IMR-90 (cell line): ENCODE measurements around the gene CAPS. TPM values are rescaled to one million over a fixed set of nuclear protein-coding genes. Genes with fewer than 3 reads are reported as not detected.

Experiments
- ATAC-seq: fragments of 200-7000 bp; cut with Tn5 transposase; 2 replicates; pipeline ENCODE4 v1.9.1; 2020; ENCODE audit warnings: low read depth, mild to moderate bottlenecking, moderate library complexity
- BruUV-seq: library from RNA; stranded (reverse); fragments of 400-500 nt; replicated peaks from 2 replicates; lab custom pipeline; 2021; lab: Mats Ljungman, UMichigan
- CTCF ChIA-PET: fragments of 300-600 bp; formaldehyde crosslinking; extraction: SDS; loops from one replicate; lab custom pipeline; 2021; ENCODE audit warnings: antibody characterized with exemption; lab: Yijun Ruan, JAX
- POLR2A ChIA-PET: fragments of 300-600 bp; sonication (Branson Sonifier 250); formaldehyde crosslinking; loops from one replicate; lab custom pipeline; 2022; ENCODE audit warnings: antibody characterized with exemption; ENCODE audit not compliant: unreplicated experiment; lab: Charles Lee
- DNase-seq: peaks from one replicate; pipeline ENCODE4 v3.0.0; 2013
- H2AFZ ChIP-seq: replicated peaks from 2 replicates; pipeline ENCODE3; 2013; ENCODE audit warnings: low read length, mild to moderate bottlenecking; ENCODE audit not compliant: poor library complexity
- H2AK5ac ChIP-seq: 2 replicates; pipeline ENCODE4 v1.6.1; 2013; ENCODE audit warnings: low read depth, low read length, inconsistent platforms
- H2AK9ac ChIP-seq: replicated peaks from 2 replicates; pipeline ENCODE3; 2013; ENCODE audit warnings: mild to moderate bottlenecking, low read depth, low read length, moderate library complexity; ENCODE audit not compliant: poor library complexity
- H2BK120ac ChIP-seq: 2 replicates; pipeline ENCODE4 v1.6.1; 2013; ENCODE audit warnings: low read depth, low read length, inconsistent platforms
- H2BK15ac ChIP-seq: 3 replicates; pipeline ENCODE4 v1.6.1; 2013; ENCODE audit warnings: low read depth, low read length, inconsistent platforms
- H2BK20ac ChIP-seq: 2 replicates; pipeline ENCODE4 v1.6.1; 2013; ENCODE audit warnings: low read depth, mild to moderate bottlenecking, inconsistent platforms, low read length, moderate library complexity
- H2BK5ac ChIP-seq: 2 replicates; pipeline ENCODE4 v1.6.1; 2013; ENCODE audit warnings: mild to moderate bottlenecking, low read depth, low read length, inconsistent platforms; ENCODE audit not compliant: poor library complexity, severe bottlenecking
- H3K14ac ChIP-seq: replicated peaks from 2 replicates; pipeline ENCODE4 v1.6.1; 2013; ENCODE audit warnings: low read depth, low read length, inconsistent platforms
- H3K18ac ChIP-seq: 2 replicates; pipeline ENCODE4 v1.6.1; 2013; ENCODE audit warnings: low read depth, low read length, control low read depth
- H3K23ac ChIP-seq: 2 replicates; pipeline ENCODE4 v1.6.1; 2013; ENCODE audit warnings: low read depth, low read length, inconsistent platforms
- H3K27ac ChIP-seq: 2 replicates; pipeline ENCODE4 v1.5.1; 2013; ENCODE audit warnings: mild to moderate bottlenecking, control low read depth, low read length; ENCODE audit not compliant: insufficient read depth
- H3K27me3 ChIP-seq: 2 replicates; pipeline ENCODE4 v1.6.1; 2013; ENCODE audit warnings: low read length; ENCODE audit not compliant: control insufficient read depth, insufficient read depth
- H3K36me3 ChIP-seq: 2 replicates; pipeline ENCODE4 v1.6.1; 2013; ENCODE audit warnings: low read length, mixed read lengths; ENCODE audit not compliant: control insufficient read depth, insufficient read depth
- H3K4ac ChIP-seq: 2 replicates; pipeline ENCODE4 v1.6.1; 2013; ENCODE audit warnings: low read depth, low read length, inconsistent platforms
- H3K4me1 ChIP-seq: 2 replicates; pipeline ENCODE4 v1.6.1; 2013; ENCODE audit warnings: low read length, mixed read lengths; ENCODE audit not compliant: control insufficient read depth, insufficient read depth
- H3K4me2 ChIP-seq: 2 replicates; pipeline ENCODE4 v1.6.1; 2013; ENCODE audit warnings: low read depth, mild to moderate bottlenecking, control low read depth, low read length, moderate library complexity
- H3K4me3 ChIP-seq: 2 replicates; pipeline ENCODE4 v1.5.1; 2013; ENCODE audit warnings: low read depth, mild to moderate bottlenecking, control low read depth, low read length, moderate library complexity; ENCODE audit not compliant: insufficient read depth
- H3K56ac ChIP-seq: 2 replicates; pipeline ENCODE4 v1.6.1; 2013; ENCODE audit warnings: low read length, inconsistent platforms; ENCODE audit not compliant: insufficient read depth; ENCODE audit errors: extremely low read depth
- H3K79me1 ChIP-seq, 2 experiments: 2 replicates each; pipeline ENCODE4 v1.6.1; 2013; ENCODE audit warnings: low read length in 2 of 2, inconsistent platforms in 1 of 2, low read depth in 1 of 2
- H3K9ac ChIP-seq: 2 replicates; pipeline ENCODE4 v1.6.1; 2013; ENCODE audit warnings: low read depth, low read length, control low read depth
- H3K9me1 ChIP-seq: 2 replicates; pipeline ENCODE4 v1.6.1; 2013; ENCODE audit warnings: low read length, inconsistent platforms; ENCODE audit not compliant: insufficient read depth
- H3K9me3 ChIP-seq: 2 replicates; pipeline ENCODE4 v1.6.1; 2013; ENCODE audit warnings: low read length; ENCODE audit not compliant: control insufficient read depth, insufficient read depth
- H4K20me1 ChIP-seq: 2 replicates; pipeline ENCODE4 v1.6.1; 2013; ENCODE audit warnings: low read length, inconsistent platforms; ENCODE audit not compliant: insufficient read depth
- H4K5ac ChIP-seq: 2 replicates; pipeline ENCODE4 v1.6.1; 2013; ENCODE audit warnings: mild to moderate bottlenecking, low read depth, low read length, control low read depth
- H4K8ac ChIP-seq, 2 experiments: 2 replicates each; pipeline ENCODE4 v1.6.1; 2013; ENCODE audit warnings: low read depth in 2 of 2, low read length in 2 of 2, control low read depth in 1 of 2, inconsistent platforms in 1 of 2
- H4K91ac ChIP-seq: 2 replicates; pipeline ENCODE4 v1.6.1; 2013; ENCODE audit warnings: low read depth, low read length, inconsistent platforms; ENCODE audit not compliant: insufficient read depth
- BHLHE40 ChIP-seq: fragments of 150-350 bp; IDR thresholded peaks from 2 replicates; pipeline ENCODE4 v1.6.1; 2016; ENCODE audit warnings: mild to moderate bottlenecking, low read depth, low read length
- ELK1 ChIP-seq: fragments of 150-350 bp; IDR thresholded peaks from 2 replicates; pipeline ENCODE4 v1.6.1; 2016; ENCODE audit warnings: low read depth, mild to moderate bottlenecking, low read length, moderate library complexity, borderline replicate concordance
- FOS ChIP-seq: fragments of 150-350 bp; IDR thresholded peaks from 2 replicates; pipeline ENCODE4 v1.6.1; 2016; ENCODE audit warnings: low read depth, low read length
- POLR2A ChIP-seq: IDR thresholded peaks from 2 replicates; pipeline ENCODE4 v1.6.1; 2012; ENCODE audit warnings: mild to moderate bottlenecking, low read depth, low read length
- RAD21 ChIP-seq: IDR thresholded peaks from 2 replicates; pipeline ENCODE4 v1.6.1; 2012; ENCODE audit warnings: low read length, improper control_type of control experiment
- RFX5 ChIP-seq: IDR thresholded peaks from 2 replicates; pipeline ENCODE4 v1.8.0; 2012; ENCODE audit warnings: low read depth, mild to moderate bottlenecking, low read length, moderate library complexity
- SMC3 ChIP-seq: fragments of 150-350 bp; IDR thresholded peaks from 2 replicates; pipeline ENCODE4 v1.6.1; 2016; ENCODE audit warnings: low read depth, mild to moderate bottlenecking, antibody characterized with exemption, low read length, moderate library complexity
- USF2 ChIP-seq: fragments of 150-350 bp; IDR thresholded peaks from 2 replicates; pipeline ENCODE4 v1.6.1; 2017; ENCODE audit warnings: mild to moderate bottlenecking, antibody characterized with exemption, low read length, low read depth
- WGBS, 2 experiments: methylation state at CpG; one replicate each; pipeline versions ENCODE4 v1.1.5 to v1.1.7; 2013; ENCODE audit warnings: missing lambda C conversion rate in 2 of 2; ENCODE audit not compliant: insufficient read length in 1 of 2; ENCODE audit errors: extremely low coverage in 2 of 2; 5-methylcytosine and 5-hydroxymethylcytosine counted together
- dilution Hi-C: fragments of 300-500 bp; cut with HindIII; formaldehyde crosslinking; loops from one replicate; pipeline ENCODE4 v1.14.3; 2018; ENCODE audit warnings: low sequenced_read_pairs; ENCODE audit not compliant: unreplicated experiment
- in situ Hi-C: fragments of 300-500 bp; cut with MboI; formaldehyde crosslinking; loops from 3 replicates; pipeline ENCODE4 v1.14.3; 2019; ENCODE audit warnings: low sequenced_read_pairs, inconsistent platforms, mixed read lengths
- intact Hi-C: fragments of 100-400 bp; cut with micrococcal nuclease; formaldehyde crosslinking; loops from 2 replicates; pipeline ENCODE4 v1.10.0; 2022
- polyA plus RNA-seq, 3 experiments: library from polyadenylated mRNA; depleted of rRNA; stranded (reverse); fragments of >200 nt; gene quantifications; 2 replicates each; pipeline ENCODE4 v1.2.3, GENCODE V29; 2012; ENCODE audit warnings: low replicate concordance in 1 of 3
- total RNA-seq: library from RNA; depleted of rRNA; stranded (reverse); fragments of >200 nt; gene quantifications from 2 replicates; pipeline ENCODE4 v1.2.3, GENCODE V29; 2012

Gene CAPS
- total and polyA plus RNA-seq, 2 of the 4 experiments (the other 2 are of a cell fraction): 0.54 to 4.9 TPM

GRCh38 chr19:5955636-5955935, 41.5 kb downstream of the CAPS start:
- Histone ChIP-seq H3K9ac (no peak overlapping the region), H3K4me1 (peaks cover 56% of the 10 kb centered on the region), H3K9me1 (peaks cover 55% of the 10 kb centered on the region), H3K14ac (no peak overlapping the region), H2BK20ac (no peak overlapping the region), H3K4me3 (no peak overlapping the region), H2BK120ac (no peak overlapping the region), H4K20me1 (peaks cover 92% of the 10 kb centered on the region), H2BK5ac (peak overlapping the region; percentile 5), H3K18ac (no peak overlapping the region), H3K4me2 (no peak overlapping the region), H2AK9ac (no peak overlapping the region), H2BK15ac (no peak overlapping the region), H4K91ac (no peak overlapping the region), H2AFZ (no peak overlapping the region), H3K9me3 (no peaks in the 10 kb centered on the region), H2AK5ac (peak overlapping the region; percentile 35; the same call in 1 of the 2 replicates), H3K36me3 (no peaks in the 10 kb centered on the region; the same call in none of the 2 replicates), H3K27ac (peak overlapping the region; percentile 50; the same call in 1 of the 2 replicates), H3K56ac (no peak overlapping the region), H3K23ac (no peak overlapping the region), H3K4ac (0 out of 2 replicates have a peak overlapping the region, but pooled peaks have one; percentile 17), H4K8ac (no peak overlapping the region), H4K5ac (no peak overlapping the region), H3K79me1 (peaks cover 34 to 100% of the 10 kb centered on the region in 2 experiments; a peak in 3 of 4 replicates), H3K27me3 (no peaks in the 10 kb centered on the region)
- in situ Hi-C loops (no loop called here), intact Hi-C loops (no loop called here), dilution Hi-C loops (no loop called here)
- ChIA-PET CTCF (interaction anchor here (2.6 kb wide), 1 partner anchor 151 kb away, joined by 9 read pairs; the partner anchor contains the start of gene NRTN), POLR2A (no interaction called here)
- BruUV-seq: no TSS peak
- TF ChIP-seq POLR2A (no peak), USF2 (no peak), RFX5 (no peak), BHLHE40 (no peak), SMC3 (no peak), RAD21 (no peak), ELK1 (no peak), FOS (no peak)
- DNase-seq (peak; percentile 47), ATAC-seq (peak; percentile 31)
- no CpG with 5 or more reads among the region's 3 CpGs for WGBS, 2 experiments
